Measurements from ENCODE around the gene KCNMA1.
A peak's percentile ranks its signal among the peaks of the same experiment; 100 is the strongest.
"Not testable (repeated sequence)": the region's sequence is repeated elsewhere in the genome, so short reads cannot be mapped to it uniquely, and the experiment has no call there.

The KCNMA1 gene

GRCh38 chr10:77586719-77587415 is 50.7 kb downstream of the KCNMA1 start:
- DNase-seq (ENCODE audit: low read depth in 2 of 3, low spot score in 2 of 3): no peak

- DNase-seq (ENCODE audit: low read depth in 2 of 3, low spot score in 2 of 3): no peak
Observed at GRCh38 chr10:77584938-77585337, 52.7 kb downstream of the KCNMA1 start.

- no peak for DNase-seq (ENCODE audit: low read depth in 2 of 3, low spot score in 2 of 3)
Observed at GRCh38 chr10:77583527-77583926, 54.1 kb downstream of the KCNMA1 start.

GRCh38 chr10:77582710-77583115 is 54.9 kb downstream of the KCNMA1 start:
- peak in 1 of 3 experiments; percentile 2 for DNase-seq (ENCODE audit: low read depth in 2 of 3, low spot score in 2 of 3)

GRCh38 chr10:77581738-77582137 is 55.9 kb downstream of the KCNMA1 start:
- DNase-seq (ENCODE audit: low read depth in 2 of 3, low spot score in 2 of 3): no peak

- DNase-seq (ENCODE audit: low read depth in 2 of 3, low spot score in 2 of 3): no peak
Observed at GRCh38 chr10:77580482-77580881, 57.1 kb downstream of the KCNMA1 start.

- DNase-seq (ENCODE audit: low read depth in 2 of 3, low spot score in 2 of 3): no peak
Observed at GRCh38 chr10:77578583-77579227, 58.9 kb downstream of the KCNMA1 start.

GRCh38 chr10:77577666-77578229 is 59.9 kb downstream of the KCNMA1 start:
- DNase-seq (ENCODE audit: low read depth in 2 of 3, low spot score in 2 of 3): no peak

GRCh38 chr10:77576444-77577032 is 61.1 kb downstream of the KCNMA1 start:
- no peak for DNase-seq (ENCODE audit: low read depth in 2 of 3, low spot score in 2 of 3)

GRCh38 chr10:77576007-77576367 is 61.6 kb downstream of the KCNMA1 start:
- no peak for DNase-seq (ENCODE audit: low read depth in 2 of 3, low spot score in 2 of 3)

GRCh38 chr10:77575271-77576006 is 62.2 kb downstream of the KCNMA1 start:
- DNase-seq (ENCODE audit: low read depth in 2 of 3, low spot score in 2 of 3): no peak

- DNase-seq (ENCODE audit: low read depth in 2 of 3, low spot score in 2 of 3): no peak
Observed at GRCh38 chr10:77574438-77574837, 63.2 kb downstream of the KCNMA1 start.

GRCh38 chr10:77572520-77572919 is 65.1 kb downstream of the KCNMA1 start:
- not testable (repeated sequence) for DNase-seq (ENCODE audit: low read depth in 2 of 3, low spot score in 2 of 3)

GRCh38 chr10:77571490-77571889 is 66.1 kb downstream of the KCNMA1 start:
- no peak for DNase-seq (ENCODE audit: low read depth in 2 of 3, low spot score in 2 of 3)

- DNase-seq (ENCODE audit: low read depth in 2 of 3, low spot score in 2 of 3): no peak
Observed at GRCh38 chr10:77566914-77567566, 70.6 kb downstream of the KCNMA1 start.

- DNase-seq (ENCODE audit: low read depth in 2 of 3, low spot score in 2 of 3): no peak
Observed at GRCh38 chr10:77566236-77566635, 71.4 kb downstream of the KCNMA1 start.

- DNase-seq (ENCODE audit: low read depth in 2 of 3, low spot score in 2 of 3): no peak
Observed at GRCh38 chr10:77565590-77566023, 72.0 kb downstream of the KCNMA1 start.

- DNase-seq (ENCODE audit: low read depth in 2 of 3, low spot score in 2 of 3): no peak
Observed at GRCh38 chr10:77564731-77565589, 72.6 kb downstream of the KCNMA1 start.

- DNase-seq (ENCODE audit: low read depth in 2 of 3, low spot score in 2 of 3): no peak
Observed at GRCh38 chr10:77563638-77564270, 73.9 kb downstream of the KCNMA1 start.

GRCh38 chr10:77562742-77563141 is 74.9 kb downstream of the KCNMA1 start:
- DNase-seq (ENCODE audit: low read depth in 2 of 3, low spot score in 2 of 3): no peak

Data from activated CD8-positive, alpha-beta memory T cell treated with anti-CD3 and anti-CD28 coated beads for 48 hours (primary cell).